Measurements from ENCODE around the gene TCF4. TPM values are rescaled to one million over a fixed set of nuclear protein-coding genes. Genes with fewer than 3 reads are reported as not detected.

The TCF4 gene
- total RNA-seq, 1 donor from 2014 or later, result 62.8 TPM

- ATAC-seq, result no peak
- no peak for DNase-seq
- intact Hi-C loops (cut with micrococcal nuclease), result no loop called here
Measured at GRCh38 chr18:55353391-55353790, 234.6 kb downstream of the TCF4 start.

GRCh38 chr18:55351980-55352714, 235.8 kb downstream of the TCF4 start:
- no peak for ATAC-seq
- no peak for DNase-seq
- intact Hi-C loops (cut with micrococcal nuclease), result no loop called here

- DNase-seq (no peak), ATAC-seq (no peak)
- intact Hi-C loops (cut with micrococcal nuclease), result no loop called here
Measured at GRCh38 chr18:55351241-55351691, 236.7 kb downstream of the TCF4 start.

DNA sequence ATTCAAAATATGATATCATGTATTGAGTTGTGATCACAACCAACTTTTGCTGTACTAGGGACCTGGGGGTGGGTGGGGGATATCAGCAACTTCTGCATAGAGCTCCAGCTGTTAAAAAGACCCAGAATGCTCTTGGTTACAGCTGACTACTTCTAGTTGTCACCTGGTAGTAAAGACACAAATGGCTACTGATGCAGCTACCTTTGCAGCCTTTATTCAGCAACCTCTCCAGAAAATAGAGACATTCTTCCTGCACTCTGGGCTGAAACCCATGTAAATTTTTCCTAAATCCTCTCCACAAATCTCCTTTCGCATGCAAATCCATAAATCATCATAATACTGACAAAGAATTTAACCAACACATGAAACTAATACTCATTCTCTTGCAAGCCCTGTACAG, 238.3 kb downstream of the TCF4 start:
- intact Hi-C loops (cut with micrococcal nuclease), result loop anchor here (10.0 kb wide), 1 partner anchor 425 kb away; no protein-coding TSS in a partner anchor
- no peak for ATAC-seq
- no peak for DNase-seq

GRCh38 chr18:55346961-55347740, 240.8 kb downstream of the TCF4 start:
- no peak for ATAC-seq
- DNase-seq, result no peak
- intact Hi-C loops (cut with micrococcal nuclease), result loop anchor here (10.0 kb wide), 1 partner anchor 428 kb away; no protein-coding TSS in a partner anchor

GRCh38 chr18:55346387-55346786, 241.6 kb downstream of the TCF4 start:
- no peak for ATAC-seq
- intact Hi-C loops (cut with micrococcal nuclease), result loop anchor here (10.0 kb wide), 1 partner anchor 428 kb away; no protein-coding TSS in a partner anchor
- DNase-seq, result no peak

- no peak for DNase-seq
- ATAC-seq, result no peak
- intact Hi-C loops (cut with micrococcal nuclease), result loop anchor here (10.0 kb wide), 1 partner anchor 429 kb away; no protein-coding TSS in a partner anchor
Measured at GRCh38 chr18:55345103-55345950, 242.7 kb downstream of the TCF4 start.

DNA sequence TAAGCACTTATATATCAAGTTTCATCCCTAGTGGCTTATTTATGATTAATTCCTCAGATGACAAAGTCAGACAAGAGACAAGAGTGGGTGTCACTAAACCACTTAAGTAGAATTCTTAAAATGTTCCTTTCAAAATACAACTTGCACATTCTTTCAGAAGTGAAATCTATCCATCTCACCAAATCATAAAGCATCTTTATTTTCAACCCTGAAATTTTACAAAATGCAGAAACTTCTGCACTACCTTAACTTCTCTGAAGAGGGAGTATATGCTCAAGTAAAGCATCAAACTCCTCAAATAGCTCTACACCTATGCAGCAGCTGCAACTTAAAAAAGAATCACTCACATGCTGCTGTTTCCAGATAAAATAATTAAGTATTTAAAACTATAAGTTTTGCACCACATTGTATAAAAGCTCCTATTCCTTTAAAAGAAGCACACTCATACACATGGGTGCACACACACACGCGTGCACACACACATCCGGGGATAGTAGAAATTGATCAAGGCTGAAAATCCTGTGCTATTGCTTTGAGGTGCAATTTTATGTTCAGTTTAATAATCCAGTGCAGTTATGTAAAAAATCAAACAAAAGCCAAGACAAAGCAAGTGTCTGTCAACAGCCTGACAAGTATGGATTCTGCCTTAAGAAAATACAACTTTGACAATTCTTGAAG, 244.5 kb downstream of the TCF4 start:
- ATAC-seq (peak; percentile 54), DNase-seq (no peak)

GRCh38 chr18:55340998-55341397, 247.0 kb downstream of the TCF4 start:
- DNase-seq, result no peak
- intact Hi-C loops (cut with micrococcal nuclease), result loop anchor here (10.0 kb wide), 1 partner anchor 434 kb away; no protein-coding TSS in a partner anchor
- no peak for ATAC-seq

More for the DNA sequence above, 244.5 kb downstream of the TCF4 start:
- intact Hi-C loops (cut with micrococcal nuclease), result loop anchor here (10.0 kb wide), 1 partner anchor 431 kb away; no protein-coding TSS in a partner anchor

DNA sequence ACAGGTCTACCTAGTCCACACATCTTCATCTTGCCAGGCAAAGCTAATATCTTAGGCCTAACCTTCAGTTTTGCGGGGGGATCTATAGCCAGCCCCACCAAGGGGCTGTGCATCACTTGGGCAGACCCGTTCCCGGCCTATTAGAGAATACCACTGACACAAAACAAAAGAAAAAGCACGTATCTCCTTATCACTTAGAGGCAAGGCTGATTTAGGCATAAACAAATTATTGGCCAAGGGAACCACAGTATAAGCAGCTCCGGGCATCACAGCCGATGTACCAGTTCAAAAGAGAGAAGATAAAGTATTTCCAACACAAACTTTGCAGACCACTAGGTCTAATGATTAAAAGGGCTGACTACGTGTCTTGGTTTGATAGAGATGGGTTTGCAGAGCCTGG, 248.0 kb downstream of the TCF4 start:
- DNase-seq, result no peak
- intact Hi-C loops (cut with micrococcal nuclease), result loop anchor here (10.0 kb wide), 1 partner anchor 435 kb away; no protein-coding TSS in a partner anchor
- ATAC-seq, result no peak

DNA sequence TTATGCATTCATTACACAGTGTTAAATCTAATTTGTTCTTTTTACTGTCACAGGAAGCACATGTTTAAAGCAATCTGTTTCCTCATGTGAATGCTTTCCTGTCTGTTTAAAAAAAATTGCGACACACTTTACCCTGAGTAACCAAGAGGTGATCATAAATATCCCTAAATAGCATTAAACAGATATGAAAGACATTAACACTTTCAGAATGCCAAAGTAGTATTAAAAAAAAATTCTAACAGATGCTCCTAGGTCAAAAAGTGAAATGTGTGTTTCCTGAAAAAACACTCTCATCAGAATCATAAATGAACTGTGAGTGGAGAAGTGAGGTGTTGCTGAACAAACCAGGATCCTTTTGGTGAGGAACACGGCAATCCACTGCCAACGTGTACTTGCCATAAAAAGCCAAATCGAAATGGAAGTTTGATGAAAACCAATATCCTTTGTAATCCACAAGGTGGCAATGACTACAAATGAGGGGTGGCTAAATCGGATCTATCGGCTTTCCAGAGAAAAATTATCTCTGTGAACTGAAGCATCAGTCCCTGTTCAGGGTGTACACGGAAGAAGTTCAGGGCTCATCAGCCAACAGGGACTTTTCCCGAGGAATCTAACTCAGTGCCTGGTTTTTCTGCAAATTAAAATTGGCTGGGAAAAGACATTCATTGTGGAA, 248.9 kb downstream of the TCF4 start:
- DNase-seq (no peak), ATAC-seq (peak; percentile 37)
- intact Hi-C loops (cut with micrococcal nuclease), result no loop called here

DNA sequence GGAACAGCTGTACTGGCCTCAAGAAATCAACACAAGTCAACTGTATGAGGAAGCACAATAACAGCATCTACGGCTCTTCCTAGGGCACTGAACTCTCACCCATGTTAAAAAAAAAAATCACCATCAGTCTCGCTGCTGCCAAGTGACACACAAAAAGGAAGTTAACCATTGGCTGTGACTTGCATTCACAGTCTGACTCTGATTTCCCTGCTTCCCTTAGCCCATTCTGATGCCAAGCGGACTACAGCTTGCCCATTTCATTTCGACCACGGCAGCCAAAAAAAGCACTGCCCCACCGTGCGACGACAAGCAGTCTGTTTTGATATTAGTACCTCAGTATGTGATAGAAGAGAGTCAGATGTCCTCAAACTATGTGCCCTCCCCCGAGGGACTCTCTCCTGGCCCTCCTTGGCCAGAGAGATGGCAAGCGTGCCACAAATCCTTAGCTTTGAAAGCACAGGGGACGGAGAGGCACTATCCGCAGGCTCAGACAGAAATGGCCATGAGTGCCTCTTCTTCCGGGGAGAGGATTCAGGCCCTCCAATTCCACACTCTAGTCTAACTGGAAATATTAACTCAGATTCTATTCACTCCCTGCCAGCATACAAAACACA, 250.0 kb downstream of the TCF4 start:
- ATAC-seq, result peak; percentile 83
- intact Hi-C loops (cut with micrococcal nuclease), result no loop called here
- peak; percentile 37 for DNase-seq

GRCh38 chr18:55337138-55337537, 250.9 kb downstream of the TCF4 start:
- no peak for DNase-seq
- intact Hi-C loops (cut with micrococcal nuclease), result no loop called here
- ATAC-seq, result no peak

- DNase-seq (no peak), ATAC-seq (no peak)
- intact Hi-C loops (cut with micrococcal nuclease), result no loop called here
Measured at GRCh38 chr18:55336438-55337100, 251.4 kb downstream of the TCF4 start.

DNA sequence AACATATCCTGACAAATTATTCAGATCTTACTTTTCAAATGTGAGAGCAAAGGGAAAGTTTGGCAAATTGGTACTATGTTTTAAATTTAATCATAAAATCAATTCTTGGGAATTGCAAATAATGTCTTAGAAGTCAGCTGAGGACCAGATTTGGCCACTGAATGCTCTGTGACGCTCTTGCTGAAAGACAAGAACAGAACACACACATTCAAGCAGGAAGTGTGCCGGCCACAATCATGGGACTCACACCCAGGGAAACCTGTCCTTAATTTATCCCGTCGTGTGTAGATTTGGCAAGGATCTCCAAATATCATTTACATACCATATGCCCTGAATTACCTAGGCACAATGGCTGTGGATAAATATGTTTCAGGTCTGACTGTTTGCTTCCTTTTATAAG, 253.1 kb downstream of the TCF4 start:
- DNase-seq (peak; percentile 52), ATAC-seq (peak; percentile 47)
- intact Hi-C loops (cut with micrococcal nuclease), result no loop called here

DNA sequence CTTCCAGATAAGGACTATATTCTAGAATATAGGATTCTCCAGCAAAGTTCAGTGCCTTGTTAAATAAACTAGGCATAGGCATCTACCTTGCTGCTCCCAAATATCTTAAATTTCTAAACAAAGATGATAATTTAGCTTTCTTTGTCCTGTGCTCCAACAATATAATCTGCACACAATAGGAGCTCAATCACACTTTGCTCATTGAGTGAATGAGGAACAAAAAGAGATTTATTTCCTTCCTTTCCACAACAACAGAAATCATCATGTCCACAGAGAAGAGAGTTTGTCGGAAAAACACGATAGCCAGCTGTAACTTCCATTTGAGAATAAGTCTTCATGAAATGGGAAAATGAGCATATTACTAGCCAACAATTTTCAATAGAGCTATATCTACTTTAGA, 256.7 kb downstream of the TCF4 start:
- no peak for ATAC-seq
- DNase-seq, result no peak
- intact Hi-C loops (cut with micrococcal nuclease), result no loop called here

GRCh38 chr18:55328301-55328700, 259.7 kb downstream of the TCF4 start:
- intact Hi-C loops (cut with micrococcal nuclease), result loop anchor here (5.0 to 10.0 kb wide), 3 partner anchors 64 to 256 kb away; partner anchors contain the start of gene TCF4
- DNase-seq (no peak), ATAC-seq (peak; percentile 90)
